HCT116 (cell line): Measurements from ENCODE around the gene PLEKHJ1. TPM values are rescaled to one million over a fixed set of nuclear protein-coding genes. Genes with fewer than 3 reads are reported as not detected.

ENCODE experiments used
- ATAC-seq: fragments of 200-7000 bp; cut with Tn5 transposase; 2 replicates; pipeline ENCODE4 v1.9.1; 2020; ENCODE audit warnings: mild to moderate bottlenecking, moderate library complexity
- BruUV-seq: library from RNA; stranded (reverse); fragments of 400-500 nt; replicated peaks from 2 replicates; lab custom pipeline; 2021; lab: Mats Ljungman, UMichigan
- CTCF ChIA-PET: fragments of 300-600 bp; sonication (Branson Sonifier 250); formaldehyde crosslinking; loops from one replicate; lab custom pipeline; 2021; ENCODE audit warnings: antibody characterized with exemption; lab: Charles Lee
- POLR2A ChIA-PET: fragments of 300-600, 350-600 bp; sonication (Branson Sonifier 250); formaldehyde crosslinking; loops from one replicate; lab custom pipeline; 2021; ENCODE audit warnings: antibody characterized with exemption; lab: Charles Lee
- RAD21 ChIA-PET, 2 experiments: fragments of 300-600 bp; sonication (Branson Sonifier 250); formaldehyde crosslinking; loops; one replicate each; lab custom pipeline; 2023; ENCODE audit warnings: low total read pairs in 2 of 2; ENCODE audit not compliant: uncharacterized antibody in 2 of 2, unreplicated experiment in 2 of 2, low non-redundant PET in 1 of 2; lab: Charles Lee
- DNase-seq: peaks from one replicate; pipeline ENCODE4 v3.0.0-alpha.2; 2010; ENCODE audit warnings: low read depth, low spot score
- H2AFZ ChIP-seq: fragments of 200-600 bp; shearing (Covaris generic), sonication (generic); 2 replicates; pipeline ENCODE4 v1.6.1; 2017; ENCODE audit warnings: low read depth, mixed run types, mixed read lengths, antibody characterized with exemption, low read length; ENCODE audit not compliant: poor library complexity, severe bottlenecking
- H3K27ac ChIP-seq: 2 replicates; pipeline ENCODE4 v1.5.1; 2012; ENCODE audit warnings: low read depth, low read length
- H3K27me3 ChIP-seq: fragments of 200-600 bp; sonication (generic); 2 replicates; pipeline ENCODE4 v1.6.1; 2016; ENCODE audit warnings: mixed run types, low read length, mixed read lengths; ENCODE audit not compliant: insufficient read depth
- H3K36me3 ChIP-seq, 2 experiments: fragments of 200-500 bp in 1 of 2; fragments of 200-600 bp in 1 of 2; sonication (Bioruptor generic) in 1 of 2; sonication (generic) in 1 of 2; 2 replicates each; pipeline versions ENCODE4 v1.5.1 to v1.6.1; 2014 to 2016; ENCODE audit warnings: low read length in 2 of 2, inconsistent platforms in 1 of 2, mixed read lengths in 1 of 2, mixed run types in 1 of 2; ENCODE audit not compliant: insufficient read depth in 2 of 2, control insufficient read depth in 1 of 2
- H3K4me1 ChIP-seq, 2 experiments: fragments of 200-600 bp in 1 of 2; sonication (generic) in 1 of 2; 2 replicates each; pipeline versions ENCODE4 v1.5.1 to v1.6.1; 2012 to 2017; ENCODE audit warnings: low read length in 2 of 2, inconsistent platforms in 1 of 2, mild to moderate bottlenecking in 1 of 2, mixed read lengths in 1 of 2, mixed run types in 1 of 2, moderate library complexity in 1 of 2; ENCODE audit not compliant: insufficient read depth in 2 of 2, control insufficient read depth in 1 of 2
- H3K4me2 ChIP-seq: fragments of 200-600 bp; sonication (generic); 2 replicates; pipeline ENCODE4 v1.6.1; 2017; ENCODE audit warnings: mixed run types, low read length, mixed read lengths
- H3K4me3 ChIP-seq, 2 experiments: fragments of 200-600 bp in 1 of 2; sonication (generic) in 1 of 2; replicated peaks in 1 of 2; 2 replicates each; pipeline ENCODE4 v1.5.1; 2011 to 2016; ENCODE audit warnings: low read length in 2 of 2, control low read depth in 1 of 2, low read depth in 1 of 2, mild to moderate bottlenecking in 1 of 2, mixed read lengths in 1 of 2, mixed run types in 1 of 2
- H3K79me2 ChIP-seq: fragments of 200-600 bp; sonication (generic); 2 replicates; pipeline ENCODE4 v1.6.1; 2017; ENCODE audit warnings: mild to moderate bottlenecking, mixed run types, low read length, moderate library complexity, mixed read lengths; ENCODE audit not compliant: insufficient read depth
- H3K9ac ChIP-seq: fragments of 200-600 bp; sonication (generic); 2 replicates; pipeline ENCODE4 v1.6.1; 2016; ENCODE audit warnings: low read length, mixed read lengths
- H3K9me2 ChIP-seq: fragments of 200-600 bp; sonication (generic), shearing (Covaris generic); 2 replicates; pipeline ENCODE4 v1.6.1; 2017; ENCODE audit warnings: mixed run types, mild to moderate bottlenecking, moderate library complexity; ENCODE audit not compliant: insufficient read depth
- H3K9me3 ChIP-seq, 2 experiments: fragments of 200-500 bp in 1 of 2; fragments of 200-600 bp in 1 of 2; sonication (Bioruptor generic) in 1 of 2; sonication (generic) in 1 of 2; 2 replicates each; pipeline ENCODE4 v1.6.1; 2014 to 2017; ENCODE audit warnings: low read length in 2 of 2, mixed read lengths in 2 of 2, inconsistent platforms in 1 of 2, low read depth in 1 of 2, mild to moderate bottlenecking in 1 of 2, mixed run types in 1 of 2, moderate library complexity in 1 of 2; ENCODE audit not compliant: control insufficient read depth in 1 of 2, insufficient read depth in 1 of 2
- H4K20me1 ChIP-seq: fragments of 200-600 bp; sonication (generic), shearing (Covaris generic); 2 replicates; pipeline ENCODE4 v1.6.1; 2017; ENCODE audit warnings: mixed run types, mild to moderate bottlenecking, moderate library complexity; ENCODE audit not compliant: insufficient read depth
- EGR1 ChIP-seq: IDR thresholded peaks from 2 replicates; pipeline ENCODE4 v1.6.1; 2012; ENCODE audit warnings: low read depth
- JUND ChIP-seq: IDR thresholded peaks from 2 replicates; pipeline ENCODE4 v1.6.1; 2012
- POLR2AphosphoS5 ChIP-seq: IDR thresholded peaks from 2 replicates; pipeline ENCODE4 v1.6.1; 2011; ENCODE audit warnings: mild to moderate bottlenecking, low read depth, low read length, moderate library complexity
- YY1 ChIP-seq: IDR thresholded peaks from 2 replicates; pipeline ENCODE4 v1.6.1; 2011; ENCODE audit warnings: low read length, low read depth, moderate library complexity, mild to moderate bottlenecking; ENCODE audit not compliant: insufficient replicate concordance; ENCODE audit errors: extremely low read depth
- ZFX ChIP-seq: fragments of 450-650 bp; IDR thresholded peaks from 2 replicates; pipeline ENCODE4 v1.6.1; 2017
- intact Hi-C: fragments of 100-400 bp; cut with micrococcal nuclease; formaldehyde crosslinking; loops from 2 replicates; pipeline ENCODE4 v1.10.0; 2022
- total RNA-seq: library from RNA; stranded (reverse); gene quantifications from one replicate; pipeline ENCODE4 v1.2.1, GENCODE V29; 2021; ENCODE audit not compliant: unreplicated experiment

The PLEKHJ1 gene
- total RNA-seq, 1 experiment from 2014 or later = 88.2 TPM

- no TSS peak for BruUV-seq
- intact Hi-C loops = no loop called here
- DNase-seq = no peak
- Histone ChIP-seq H3K9me2 (no peaks in the 10 kb centered on the region), H3K36me3 (peaks cover 14 to 28% of the 10 kb centered on the region in 2 experiments; a peak in 2 of 4 replicates)
- CTCF ChIA-PET = interaction anchor here (1.6 kb wide), 1 partner anchor 116 kb away, joined by 4 read pairs; no protein-coding TSS in a partner anchor
- TF ChIP-seq POLR2AphosphoS5 = peak; percentile 8; the same call in 1 of the 2 replicates
- no peak for TF ChIP-seq YY1
- TF ChIP-seq, all 23 proteins: peak for 1
- H3K4me1 ChIP-seq = peaks cover 20 to 59% of the 10 kb centered on the region in 2 experiments
- peak overlapping the region; percentile 72 for H3K27ac ChIP-seq
- ChIA-PET RAD21 (interaction anchor here in 1 of 2 experiments (1.2 kb wide), 1 partner anchor 115 kb away, joined by 4 read pairs; no protein-coding TSS in a partner anchor), POLR2A (interaction anchor here (0.9 to 1.1 kb wide), 3 partner anchors 11 to 186 kb away, joined by 3 to 4 read pairs (median 3); no protein-coding TSS in a partner anchor)
- peaks cover 18% of the 10 kb centered on the region; the same call in 1 of the 2 replicates for H4K20me1 ChIP-seq
- no peak overlapping the region for H2AFZ ChIP-seq
- H3K27me3 ChIP-seq = no peaks in the 10 kb centered on the region
- H3K4me3 ChIP-seq = peak overlapping the region; percentile 97 to 98
- H3K79me2 ChIP-seq = peaks cover 51% of the 10 kb centered on the region
- ATAC-seq = no peak
- no peaks in the 10 kb centered on the region for H3K9me3 ChIP-seq
- H3K9ac ChIP-seq = peak overlapping the region; percentile 99
- H3K4me2 ChIP-seq = peak overlapping the region; percentile 76
Observed at GRCh38 chr19:2271234-2272103, 35.3 kb upstream of the PLEKHJ1 start.

GRCh38 chr19:2270423-2271233 lies 34.5 kb upstream of the PLEKHJ1 start:
- ChIA-PET RAD21 (no interaction called here), POLR2A (interaction anchor here (0.8 to 1.3 kb wide), 5 partner anchors 9 to 129 kb away, joined by 3 to 4 read pairs (median 3); no protein-coding TSS in a partner anchor), CTCF (interaction anchor here (1.4 kb wide), 1 partner anchor 10 kb away, joined by 4 read pairs; no protein-coding TSS in a partner anchor)
- ATAC-seq (no peak), DNase-seq (no peak)
- Histone ChIP-seq H3K27me3 (no peaks in the 10 kb centered on the region), H3K79me2 (peaks cover 51% of the 10 kb centered on the region), H3K36me3 (peaks cover 13 to 28% of the 10 kb centered on the region in 2 experiments; a peak in 2 of 4 replicates), H3K9ac (peak overlapping the region; percentile 99), H4K20me1 (peaks cover 18% of the 10 kb centered on the region; the same call in 1 of the 2 replicates), H2AFZ (no peak overlapping the region), H3K4me3 (peak overlapping the region; percentile 97 to 98), H3K4me1 (peaks cover 22 to 56% of the 10 kb centered on the region in 2 experiments), H3K9me3 (no peaks in the 10 kb centered on the region), H3K9me2 (no peaks in the 10 kb centered on the region), H3K4me2 (peak overlapping the region; percentile 76), H3K27ac (peak overlapping the region; percentile 98)
- no TSS peak for BruUV-seq
- peak; percentile 38; the same call in 1 of the 2 replicates for TF ChIP-seq EGR1
- no peak for TF ChIP-seq JUND
- TF ChIP-seq POLR2AphosphoS5 = peak; percentile 24; the same call in 1 of the 2 replicates
- TF ChIP-seq YY1 = no peak
- TF ChIP-seq ZFX = peak; percentile 34; the same call in 1 of the 2 replicates
- intact Hi-C loops = no loop called here
